GM18861 (cell line): ENCODE data around the gene FOXP3.

ENCODE experiments used
- ATAC-seq: cut with Tn5 transposase; IDR thresholded peaks from one replicate; pipeline ENCODE4 v1.9.1; 2021; ENCODE audit not compliant: unreplicated experiment

The FOXP3 gene

GRCh38 chrX:49250578-49250977 lies 13.9 kb downstream of the FOXP3 start:
- no peak for ATAC-seq

DNA sequence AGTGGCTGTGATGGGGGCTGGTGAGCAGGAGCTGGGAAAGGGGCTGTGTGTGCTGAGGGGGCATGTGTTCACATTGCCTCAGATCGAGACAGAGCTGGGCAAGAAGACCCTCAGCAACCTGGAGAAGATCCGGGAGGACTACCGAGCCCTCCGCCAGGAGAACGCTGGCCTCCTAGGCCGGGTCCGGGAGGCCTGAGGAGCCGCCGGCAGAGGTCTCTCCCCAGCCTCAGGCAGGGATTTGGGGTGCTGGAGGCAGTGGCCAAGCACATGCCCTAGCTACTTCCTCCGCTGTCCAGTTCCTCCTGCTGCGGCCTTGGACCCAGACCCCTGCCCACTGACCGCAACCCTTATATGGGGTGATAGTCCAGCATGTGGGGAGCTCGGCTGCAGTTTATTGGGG lies 14.4 kb downstream of the FOXP3 start:
- ATAC-seq: no peak

GRCh38 chrX:49249616-49250015 lies 14.9 kb downstream of the FOXP3 start:
- no peak for ATAC-seq

- no peak for ATAC-seq
These were observed 15.4 kb downstream of the FOXP3 start for GRCh38 chrX:49249071-49249470.

DNA sequence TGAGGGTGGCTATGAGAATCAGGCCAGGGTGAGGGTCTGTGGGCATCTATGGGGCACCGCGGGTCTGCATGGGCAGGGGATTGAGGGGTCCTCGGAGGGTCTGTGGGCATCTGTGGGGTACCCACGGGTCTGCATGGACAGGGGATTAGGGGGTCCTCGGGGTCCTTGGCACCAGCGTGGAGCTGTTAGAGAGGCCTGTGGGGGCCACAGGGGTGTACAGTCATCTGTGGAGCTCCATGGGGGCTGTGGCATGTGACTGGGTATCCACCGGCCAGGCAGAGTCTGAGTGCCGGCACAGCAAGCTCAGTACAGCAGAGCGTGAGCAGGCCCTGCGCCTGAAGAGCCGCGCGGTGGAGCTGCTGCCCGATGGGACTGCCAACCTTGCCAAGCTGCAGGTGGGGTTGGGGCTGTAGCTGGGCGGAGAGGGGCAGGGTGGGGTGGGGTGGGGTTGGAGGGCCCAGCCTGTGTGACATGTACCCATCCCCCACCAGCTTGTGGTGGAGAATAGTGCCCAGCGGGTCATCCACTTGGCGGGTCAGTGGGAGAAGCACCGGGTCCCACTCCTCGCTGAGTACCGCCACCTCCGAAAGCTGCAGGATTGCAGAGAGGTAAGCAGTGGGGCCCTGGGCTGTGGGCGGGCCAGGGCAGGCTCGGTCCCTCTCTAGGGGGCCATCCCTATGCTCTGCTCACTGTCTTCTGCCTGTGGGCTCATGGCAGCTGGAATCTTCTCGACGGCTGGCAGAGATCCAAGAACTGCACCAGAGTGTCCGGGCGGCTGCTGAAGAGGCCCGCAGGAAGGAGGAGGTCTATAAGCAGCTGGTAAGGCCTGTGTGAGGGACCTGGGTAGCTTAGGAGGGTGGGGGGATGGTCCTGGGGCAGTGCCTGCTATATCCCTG lies 16.3 kb downstream of the FOXP3 start:
- ATAC-seq: no peak

GRCh38 chrX:49247346-49247745 lies 17.2 kb downstream of the FOXP3 start:
- ATAC-seq: no peak

GRCh38 chrX:49246541-49246940 lies 18.0 kb downstream of the FOXP3 start:
- no peak for ATAC-seq

GRCh38 chrX:49244207-49244606 lies 20.3 kb downstream of the FOXP3 start:
- no peak for ATAC-seq

- ATAC-seq: no peak
These were observed 21.3 kb downstream of the FOXP3 start for GRCh38 chrX:49243166-49243565.

DNA sequence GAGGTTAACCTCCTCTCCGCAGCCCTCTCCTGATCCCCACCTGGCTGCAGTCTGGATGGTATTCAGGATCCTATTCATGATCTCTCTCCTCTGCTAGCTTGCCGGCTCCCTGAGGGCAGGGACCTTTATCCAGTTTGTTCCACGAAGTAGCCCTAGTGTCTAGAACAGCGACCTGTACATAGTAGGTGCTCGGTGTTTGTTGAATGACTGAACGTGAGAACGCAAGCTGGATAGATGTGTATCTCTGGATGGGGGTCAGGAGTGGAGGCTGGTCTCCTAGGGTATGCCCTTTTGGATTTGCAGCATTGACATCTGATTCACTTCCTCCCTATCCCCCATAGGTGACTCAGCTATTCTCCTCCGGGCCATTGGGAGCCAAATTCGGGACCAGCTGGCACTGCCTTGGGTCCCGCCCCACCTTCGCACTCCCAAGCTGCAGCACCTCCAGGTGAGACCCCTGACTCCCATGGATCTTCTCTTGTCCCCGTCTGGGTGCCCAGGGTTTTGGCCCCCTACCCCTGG lies 21.9 kb downstream of the FOXP3 start:
- no peak for ATAC-seq

GRCh38 chrX:49238735-49239134 lies 25.8 kb downstream of the FOXP3 start:
- no peak for ATAC-seq

GRCh38 chrX:49237060-49237459 lies 27.4 kb downstream of the FOXP3 start:
- ATAC-seq: no peak

- ATAC-seq: no peak
These were observed 30.5 kb downstream of the FOXP3 start for GRCh38 chrX:49233887-49234555.

DNA sequence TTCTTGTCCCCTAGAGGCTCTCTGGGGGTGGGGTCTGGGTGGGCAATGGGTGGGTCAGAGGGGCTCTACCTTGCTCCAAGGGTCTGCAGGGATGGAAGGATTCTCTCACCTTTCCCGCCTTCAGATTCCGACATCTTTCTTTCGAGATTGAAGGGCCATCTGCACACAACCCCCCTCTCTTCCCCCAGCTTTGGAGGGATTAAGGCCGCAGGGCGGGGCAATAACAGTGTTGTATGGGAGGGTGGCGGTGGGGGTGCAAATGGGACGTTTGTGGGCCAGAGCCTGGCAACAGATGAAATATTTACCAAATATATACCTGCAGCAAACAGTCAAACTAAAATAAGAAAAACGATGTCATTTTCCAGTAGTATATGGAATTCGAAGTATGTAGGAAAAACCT lies 31.3 kb downstream of the FOXP3 start, which contains the start of gene CACNA1F:
TSS of gene CACNA1F (minus strand) at position 165 of the 400 bp plus-strand sequence. CDS start at position 134, 31 bp downstream.
- ATAC-seq: no peak

DNA sequence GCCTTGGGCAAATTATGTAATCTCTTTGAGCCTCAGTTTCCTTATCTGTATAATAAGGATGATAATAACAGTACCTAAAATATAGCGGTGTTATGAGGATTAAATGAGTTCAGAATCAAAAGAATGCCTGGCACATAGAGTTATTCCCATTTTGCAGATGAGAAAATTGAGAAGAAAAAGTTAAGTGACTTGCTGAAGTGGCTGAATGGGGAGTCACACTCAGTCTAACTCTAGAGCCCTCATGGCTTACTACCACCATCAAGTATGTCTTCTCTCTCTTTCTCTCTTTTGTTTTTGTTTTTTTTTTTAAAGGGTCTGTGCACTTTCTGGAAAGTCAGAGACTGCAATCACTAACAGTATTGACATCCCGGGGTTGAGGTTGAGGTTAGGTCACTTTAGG lies 32.0 kb downstream of the FOXP3 start:
- ATAC-seq: no peak

- ATAC-seq: no peak
These were observed 33.0 kb downstream of the FOXP3 start for GRCh38 chrX:49231333-49232000.

DNA sequence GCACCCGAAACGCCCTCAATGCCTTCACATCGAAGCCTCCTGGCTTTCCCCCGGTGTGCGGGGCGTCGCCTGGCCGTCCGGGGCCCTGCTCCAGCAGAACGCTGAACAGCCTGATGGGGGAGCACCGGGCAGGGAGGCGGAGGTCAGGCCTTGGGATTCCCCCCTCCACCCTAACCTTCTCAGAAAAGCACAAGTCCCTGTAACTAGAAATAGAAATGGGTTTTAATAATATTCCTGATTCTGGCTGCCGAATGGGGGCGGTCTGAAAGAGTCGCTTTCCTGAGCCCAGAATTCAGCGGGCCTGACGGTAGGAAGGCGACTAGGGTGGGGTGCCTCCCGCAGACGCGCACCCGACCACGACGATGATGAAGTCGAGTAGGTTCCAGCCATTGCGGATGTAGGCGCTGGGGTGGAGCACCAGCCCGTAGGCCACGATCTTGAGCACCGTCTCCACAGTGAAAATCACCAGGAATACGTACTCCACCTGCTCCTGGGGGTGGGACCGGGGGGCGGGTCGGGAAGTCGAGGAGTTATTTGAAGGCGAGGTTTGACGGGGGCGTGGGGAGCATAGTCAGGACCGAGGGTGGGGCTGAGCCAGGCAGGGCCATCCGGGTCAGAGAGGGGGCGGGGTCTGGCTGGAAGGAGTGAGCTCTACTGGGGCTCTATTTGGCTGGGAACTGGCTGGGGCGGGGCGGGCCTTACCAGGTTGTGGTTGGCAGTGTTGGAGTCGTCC lies 33.8 kb downstream of the FOXP3 start:
- ATAC-seq: no peak

DNA sequence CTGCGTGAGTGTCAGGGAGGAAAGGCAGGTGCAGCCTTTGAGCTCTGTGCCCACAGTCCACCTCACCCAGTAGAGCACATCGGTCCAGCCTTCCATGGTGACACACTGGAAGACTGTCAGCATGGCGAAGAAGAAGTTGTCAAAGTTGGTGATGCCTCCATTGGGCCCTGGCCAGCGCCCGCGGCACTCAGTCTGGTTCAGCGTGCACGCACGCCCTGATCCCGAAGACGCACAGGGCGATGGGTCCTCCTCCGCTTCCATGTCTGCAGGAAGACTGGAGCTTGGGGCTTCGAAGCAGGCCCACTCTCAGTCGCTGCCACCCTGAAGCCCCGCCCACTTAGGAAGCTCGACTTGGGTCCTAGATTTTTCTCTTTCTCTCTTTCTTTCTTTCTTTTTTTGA lies 36.3 kb downstream of the FOXP3 start:
- no peak for ATAC-seq

DNA sequence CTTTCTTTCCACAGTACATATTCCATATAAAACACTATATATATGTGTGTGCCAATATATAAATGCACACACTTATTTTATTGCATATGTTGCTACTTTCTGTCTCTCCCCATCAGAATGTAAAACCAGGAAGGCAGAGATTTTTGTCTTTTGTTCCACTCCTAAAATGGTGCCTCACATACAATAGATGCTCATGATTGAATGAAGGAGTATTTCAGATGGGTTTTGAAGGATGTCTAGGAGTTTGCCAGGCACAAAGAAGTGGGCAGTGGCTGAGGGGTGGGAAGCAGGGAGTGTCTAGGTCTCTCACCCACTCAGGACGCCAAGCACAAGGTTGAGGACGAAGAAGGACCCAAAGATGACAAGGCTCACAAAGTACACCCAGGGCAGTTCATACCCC lies 36.8 kb downstream of the FOXP3 start:
- ATAC-seq: no peak

DNA sequence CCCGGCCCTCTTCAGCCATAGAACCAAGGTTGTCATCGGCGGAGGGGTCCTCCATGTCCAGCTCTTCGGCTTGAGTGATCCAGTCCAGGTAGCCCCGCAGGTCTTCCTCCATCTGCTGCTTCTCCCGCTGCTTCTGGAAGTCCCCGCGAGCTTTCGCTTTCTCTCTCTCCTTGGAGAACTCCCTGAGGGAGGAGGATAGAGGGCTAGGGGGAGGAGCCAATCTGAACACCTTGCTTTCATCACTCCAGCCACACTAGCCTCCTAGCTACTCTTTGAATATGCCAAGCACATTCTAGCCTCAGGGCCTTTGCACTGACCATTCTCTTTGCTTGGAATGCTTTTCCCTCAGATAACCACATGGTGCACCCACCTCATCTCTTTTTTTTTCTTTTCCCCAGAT lies 37.6 kb downstream of the FOXP3 start:
- ATAC-seq: no peak

DNA sequence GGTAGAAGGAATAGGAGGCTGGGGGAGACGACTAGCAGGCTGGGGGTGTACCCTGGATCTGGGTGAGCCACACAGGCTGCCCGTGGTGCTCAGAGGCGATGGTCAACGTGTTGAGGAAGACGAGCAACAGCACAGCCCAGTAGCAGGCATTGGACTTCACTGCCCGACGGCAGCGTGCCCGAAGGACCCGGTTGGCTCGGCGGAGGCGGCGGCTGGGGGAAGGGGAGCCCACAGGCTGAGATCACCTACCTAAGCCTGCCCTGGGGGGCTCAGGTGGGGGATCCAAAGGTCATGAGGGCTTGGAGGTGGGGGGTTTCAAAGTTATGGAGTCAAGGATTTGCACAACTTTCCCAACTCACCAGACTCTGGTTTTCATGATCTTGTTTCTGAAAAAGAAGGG lies 38.7 kb downstream of the FOXP3 start:
- ATAC-seq: no peak
